BLaER1 treated with 17β-estradiol and CSF1 and Interleukin-3, amounts not matched to agents 10 nM and 100 nM (cell line): ENCODE data around the gene PRIM2.
"Not testable (repeated sequence)": the region's sequence is repeated elsewhere in the genome, so short reads cannot be mapped to it uniquely, and the experiment has no call there.

Source experiments
- H3K27ac ChIP-seq, 11 experiments: shearing (Covaris generic); formaldehyde crosslinking; 2 replicates each; pipeline ENCODE4 v1.8.1; 2022
- H3K27me3 ChIP-seq, 11 experiments: shearing (Covaris generic); formaldehyde crosslinking; 2 replicates each; pipeline ENCODE4 v1.8.1; 2022
- H3K36me3 ChIP-seq, 11 experiments: shearing (Covaris generic); formaldehyde crosslinking; 2 replicates each; pipeline ENCODE4 v1.8.1; 2022
- H3K4me1 ChIP-seq, 10 experiments: shearing (Covaris generic); formaldehyde crosslinking; 2 replicates each; pipeline ENCODE4 v1.8.1; 2022
- H3K4me2 ChIP-seq, 11 experiments: shearing (Covaris generic); formaldehyde crosslinking; 2 replicates each; pipeline ENCODE4 v1.8.1; 2022
- H3K4me3 ChIP-seq, 10 experiments: shearing (Covaris generic); formaldehyde crosslinking; 2 replicates each; pipeline ENCODE4 v1.8.1; 2022
- H3K9ac ChIP-seq, 11 experiments: shearing (Covaris generic); formaldehyde crosslinking; 2 replicates each; pipeline ENCODE4 v1.8.1; 2022
- H3K9me3 ChIP-seq, 11 experiments: shearing (Covaris generic); formaldehyde crosslinking; replicated peaks in 1 of 11; 2 replicates each; pipeline ENCODE4 v1.8.1; 2022
- H4K20me1 ChIP-seq, 11 experiments: shearing (Covaris generic); formaldehyde crosslinking; 2 replicates each; pipeline ENCODE4 v1.8.1; 2022
- Cebpa-rat ChIP-seq, 11 experiments: shearing (Covaris generic); IDR thresholded peaks; 2 replicates each; pipeline ENCODE4 v1.8.1; 2022

The PRIM2 gene

GRCh38 chr6:57310817-57311157, 6.6 kb upstream of the PRIM2 start:
- H3K9ac ChIP-seq: no peak overlapping the region
- no peaks in the 10 kb centered on the region for H3K27me3 ChIP-seq
- no peak overlapping the region for H3K4me3 ChIP-seq
- H3K9me3 ChIP-seq: peaks cover 11 to 16% (median 13%) of the 10 kb centered on the region in 11 experiments; a peak in 20 of 22 replicates
- no peak for TF ChIP-seq Cebpa-rat (IDR thresholded peaks at IDR 0.05)
- no peak overlapping the region for H3K4me2 ChIP-seq
- no peaks in the 10 kb centered on the region for H4K20me1 ChIP-seq
- H3K4me1 ChIP-seq: no peaks in the 10 kb centered on the region
- no peaks in the 10 kb centered on the region for H3K36me3 ChIP-seq
- H3K27ac ChIP-seq: no peak overlapping the region

GRCh38 chr6:57311300-57312003, 6.0 kb upstream of the PRIM2 start:
- not testable (repeated sequence) for H3K4me2 ChIP-seq, H3K9ac ChIP-seq, H3K27me3 ChIP-seq, H4K20me1 ChIP-seq, H3K36me3 ChIP-seq, H3K27ac ChIP-seq, H3K4me3 ChIP-seq, H3K4me1 ChIP-seq
- H3K9me3 ChIP-seq: peaks cover 11 to 16% (median 13%) of the 10 kb centered on the region in 11 experiments; a peak in 20 of 22 replicates

- Histone ChIP-seq H3K36me3 (no peaks in the 10 kb centered on the region), H3K4me3 (no peak overlapping the region), H4K20me1 (no peaks in the 10 kb centered on the region), H3K27ac (no peak overlapping the region), H3K27me3 (no peaks in the 10 kb centered on the region), H3K4me1 (no peaks in the 10 kb centered on the region; a peak in 2 of 20 replicates), H3K9me3 (peaks cover 11 to 16% (median 13%) of the 10 kb centered on the region in 11 experiments; a peak in 20 of 22 replicates), H3K9ac (no peak overlapping the region), H3K4me2 (no peak overlapping the region)
- no peak for TF ChIP-seq Cebpa-rat (IDR thresholded peaks at IDR 0.05)
Observed at GRCh38 chr6:57312004-57312345, 5.5 kb upstream of the PRIM2 start.

GRCh38 chr6:57313009-57313408, 4.4 kb upstream of the PRIM2 start:
- no peak overlapping the region for H3K4me2 ChIP-seq
- no peaks in the 10 kb centered on the region for H3K36me3 ChIP-seq
- H3K9me3 ChIP-seq: peaks cover 11 to 16% (median 13%) of the 10 kb centered on the region in 11 experiments; a peak in 20 of 22 replicates
- TF ChIP-seq Cebpa-rat (IDR thresholded peaks at IDR 0.05): no peak
- no peaks in the 10 kb centered on the region for H3K27me3 ChIP-seq
- no peak overlapping the region for H3K9ac ChIP-seq
- H4K20me1 ChIP-seq: no peaks in the 10 kb centered on the region
- peaks cover 2 to 4% (median 3%) of the 10 kb centered on the region in 10 experiments; a peak in 19 of 20 replicates for H3K4me1 ChIP-seq
- no peak overlapping the region for H3K4me3 ChIP-seq
- H3K27ac ChIP-seq: no peak overlapping the region

GRCh38 chr6:57313711-57314471, 3.5 kb upstream of the PRIM2 start:
- Histone ChIP-seq H3K4me2 (no peak overlapping the region), H3K27me3 (no peaks in the 10 kb centered on the region), H3K27ac (no peak overlapping the region), H3K9ac (no peak overlapping the region), H3K4me1 (peaks cover 8 to 13% (median 12%) of the 10 kb centered on the region in 10 experiments; a peak in 19 of 20 replicates), H3K4me3 (no peak overlapping the region), H3K36me3 (peaks cover 0 to 5% (median under 1%) of the 10 kb centered on the region in 11 experiments; a peak in 4 of 22 replicates), H3K9me3 (peaks cover 11 to 16% (median 13%) of the 10 kb centered on the region in 11 experiments; a peak in 20 of 22 replicates), H4K20me1 (no peaks in the 10 kb centered on the region)
- TF ChIP-seq Cebpa-rat (IDR thresholded peaks at IDR 0.05): no peak

GRCh38 chr6:57315111-57315510, 2.3 kb upstream of the PRIM2 start:
- Histone ChIP-seq H3K27ac (no peak overlapping the region), H4K20me1 (no peaks in the 10 kb centered on the region), H3K9me3 (peaks cover 11 to 16% (median 13%) of the 10 kb centered on the region in 11 experiments; a peak in 20 of 22 replicates), H3K27me3 (no peaks in the 10 kb centered on the region), H3K4me3 (no peak overlapping the region), H3K9ac (no peak overlapping the region), H3K4me1 (peaks cover 15 to 24% (median 20%) of the 10 kb centered on the region in 10 experiments), H3K4me2 (no peak overlapping the region), H3K36me3 (peaks cover 5 to 17% (median 13%) of the 10 kb centered on the region in 11 experiments; a peak in 19 of 22 replicates)
- TF ChIP-seq Cebpa-rat (IDR thresholded peaks at IDR 0.05): no peak

- no peaks in the 10 kb centered on the region for H4K20me1 ChIP-seq
- H3K27ac ChIP-seq: no peak overlapping the region
- peaks cover 5 to 9% (median 8%) of the 10 kb centered on the region in 11 experiments; a peak in 20 of 22 replicates for H3K9me3 ChIP-seq
- no peaks in the 10 kb centered on the region for H3K27me3 ChIP-seq
- H3K4me1 ChIP-seq: peaks cover 15 to 24% (median 20%) of the 10 kb centered on the region in 10 experiments
- no peak for TF ChIP-seq Cebpa-rat (IDR thresholded peaks at IDR 0.05)
- H3K9ac ChIP-seq: no peak overlapping the region
- no peak overlapping the region; a peak in 1 of 22 replicates for H3K4me2 ChIP-seq
- no peak overlapping the region for H3K4me3 ChIP-seq
- peaks cover 12 to 24% (median 21%) of the 10 kb centered on the region in 11 experiments for H3K36me3 ChIP-seq
Observed at GRCh38 chr6:57315851-57316250, 1.6 kb upstream of the PRIM2 start.

- Histone ChIP-seq H3K9me3 (peaks cover 0 to 1% (median under 1%) of the 10 kb centered on the region in 11 experiments; a peak in 8 of 22 replicates), H3K27me3 (no peaks in the 10 kb centered on the region), H3K4me1 (peaks cover 15 to 24% (median 20%) of the 10 kb centered on the region in 10 experiments), H4K20me1 (no peaks in the 10 kb centered on the region), H3K9ac (peak overlapping the region; percentile 72 to 84 (median 82)), H3K4me3 (peak overlapping the region; percentile 71 to 85 (median 78)), H3K36me3 (peaks cover 19 to 32% (median 28%) of the 10 kb centered on the region in 11 experiments), H3K4me2 (peak overlapping the region; percentile 81 to 94 (median 92)), H3K27ac (peak overlapping the region in 10 of 11 experiments; percentile 63 to 82 (median 78); a peak in 17 of 22 replicates)
- TF ChIP-seq Cebpa-rat (IDR thresholded peaks at IDR 0.05): no peak
Observed at GRCh38 chr6:57316581-57317059, 810 bp upstream of the PRIM2 start.

- H3K27me3 ChIP-seq: no peaks in the 10 kb centered on the region
Observed at GRCh38 chr6:57324538-57324937, 7.1 kb downstream of the PRIM2 start.

More at GRCh38 chr6:57324538-57324937, 7.1 kb downstream of the PRIM2 start:
- H3K4me3 ChIP-seq: no peak overlapping the region
- H3K4me1 ChIP-seq: peaks cover 0 to 5% (median 3%) of the 10 kb centered on the region in 10 experiments; a peak in 7 of 20 replicates
- H3K4me2 ChIP-seq: no peak overlapping the region
- no peak for TF ChIP-seq Cebpa-rat (IDR thresholded peaks at IDR 0.05)
- no peak overlapping the region for H3K9ac ChIP-seq
- no peak overlapping the region for H3K27ac ChIP-seq
- H4K20me1 ChIP-seq: no peaks in the 10 kb centered on the region
- peaks cover 20 to 36% (median 25%) of the 10 kb centered on the region in 11 experiments for H3K9me3 ChIP-seq
- H3K36me3 ChIP-seq: peaks cover 88 to 100% (median 95%) of the 10 kb centered on the region in 11 experiments
